Lower leg skin (tissue), 4 donors: Measurements from ENCODE around the gene VTCN1. TPM values are rescaled to one million over a fixed set of nuclear protein-coding genes. Genes with fewer than 3 reads are reported as not detected.

Source experiments
- DNase-seq, 2 donors: peaks; one replicate each; pipeline ENCODE4 v3.0.0-alpha.2; 2019; ENCODE audit warnings: low spot score in 2 of 2
- H3K4me3 ChIP-seq: fragments of 200-600 bp; sonication (generic); 2 replicates; pipeline ENCODE4 v1.5.1; 2017; ENCODE audit warnings: mild to moderate bottlenecking, low read depth; ENCODE audit not compliant: poor library complexity, severe bottlenecking
- POLR2A ChIP-seq, 2 donors: fragments of 450-650 bp; IDR thresholded peaks; one replicate each; pipeline ENCODE4 v1.6.1; 2016 to 2017; ENCODE audit warnings: antibody characterized with exemption in 2 of 2, mild to moderate bottlenecking in 1 of 2, moderate library complexity in 1 of 2
- WGBS, 2 donors: methylation state at CpG; one replicate each; pipeline ENCODE4 v1.1.5; 2018; 5-methylcytosine and 5-hydroxymethylcytosine counted together
- intact Hi-C: fragments of 100-400 bp; cut with DNase I; formaldehyde crosslinking; loops from one replicate; pipeline ENCODE4 v1.15.0; 2023; ENCODE audit warnings: low total_unique reads
- total RNA-seq, 4 donors: library from RNA; depleted of rRNA; stranded (reverse); fragments of >200 nt; gene quantifications; one replicate each; pipeline ENCODE4 v1.1.0, GENCODE V29; 2016
- TF ChIP-seq, protein P1 (sequence below), 3 donors: fragments of 450-650 bp; IDR thresholded peaks; one replicate each; pipeline ENCODE4 v1.5.1; 2016; ENCODE audit warnings: antibody characterized with exemption in 3 of 3, mild to moderate bottlenecking in 3 of 3, moderate library complexity in 2 of 3

VTCN1 gene
- total RNA-seq, 4 donors from 2014 or later, result 0.38 to 5.7 (median 2.7) TPM

DNA sequence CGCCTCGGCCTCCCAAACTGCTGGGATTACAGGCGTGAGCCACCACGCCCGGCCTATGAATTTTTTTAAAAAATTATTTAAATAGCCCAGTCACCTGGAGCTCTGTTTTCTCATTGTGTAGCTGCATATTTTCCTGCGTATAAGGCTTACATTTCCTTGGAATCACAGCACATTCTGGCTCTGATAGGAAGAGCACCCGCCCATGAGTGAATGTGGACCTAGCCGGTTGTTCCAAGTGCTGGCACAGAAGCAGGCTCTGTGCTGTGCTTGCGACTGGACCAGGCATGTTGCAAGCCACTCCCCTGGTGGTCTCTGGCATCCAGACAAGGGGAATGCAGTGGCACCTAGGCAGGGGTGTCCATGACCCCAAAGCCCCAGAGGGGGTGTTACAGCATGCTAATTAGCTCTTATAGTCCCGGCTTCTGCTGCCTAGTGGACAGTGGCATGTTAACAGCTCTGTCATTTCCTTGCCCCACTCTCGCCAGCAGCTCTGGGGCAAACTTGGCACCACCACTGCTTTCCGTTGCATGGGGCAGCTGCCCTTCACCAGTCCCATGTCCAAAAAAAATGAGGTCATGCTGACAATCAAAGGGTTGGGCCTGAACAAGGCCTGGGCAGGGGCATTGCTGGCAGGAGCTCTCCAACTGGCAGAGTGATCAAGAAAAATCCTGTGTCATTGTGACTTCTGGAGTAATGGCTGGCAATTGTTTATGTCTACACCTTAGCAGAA lies 5.2 kb upstream of the VTCN1 start:
- 72 to 78% methylated on average over 11 to 12 of the region's 12 CpGs for WGBS, 2 donors
- no peak overlapping the region for H3K4me3 ChIP-seq
- DNase-seq, result no peak
- no peak for TF ChIP-seq POLR2A (IDR thresholded peaks at IDR 0.05)
- TF ChIP-seq, protein P1, sequence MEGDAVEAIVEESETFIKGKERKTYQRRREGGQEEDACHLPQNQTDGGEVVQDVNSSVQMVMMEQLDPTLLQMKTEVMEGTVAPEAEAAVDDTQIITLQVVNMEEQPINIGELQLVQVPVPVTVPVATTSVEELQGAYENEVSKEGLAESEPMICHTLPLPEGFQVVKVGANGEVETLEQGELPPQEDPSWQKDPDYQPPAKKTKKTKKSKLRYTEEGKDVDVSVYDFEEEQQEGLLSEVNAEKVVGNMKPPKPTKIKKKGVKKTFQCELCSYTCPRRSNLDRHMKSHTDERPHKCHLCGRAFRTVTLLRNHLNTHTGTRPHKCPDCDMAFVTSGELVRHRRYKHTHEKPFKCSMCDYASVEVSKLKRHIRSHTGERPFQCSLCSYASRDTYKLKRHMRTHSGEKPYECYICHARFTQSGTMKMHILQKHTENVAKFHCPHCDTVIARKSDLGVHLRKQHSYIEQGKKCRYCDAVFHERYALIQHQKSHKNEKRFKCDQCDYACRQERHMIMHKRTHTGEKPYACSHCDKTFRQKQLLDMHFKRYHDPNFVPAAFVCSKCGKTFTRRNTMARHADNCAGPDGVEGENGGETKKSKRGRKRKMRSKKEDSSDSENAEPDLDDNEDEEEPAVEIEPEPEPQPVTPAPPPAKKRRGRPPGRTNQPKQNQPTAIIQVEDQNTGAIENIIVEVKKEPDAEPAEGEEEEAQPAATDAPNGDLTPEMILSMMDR (IDR thresholded peaks at IDR 0.05), result no peak
- intact Hi-C loops, result no loop called here

GRCh38 chr1:117215019-117215418 lies 4.3 kb upstream of the VTCN1 start:
- H3K4me3 ChIP-seq, result no peak overlapping the region
- no peak for TF ChIP-seq POLR2A (IDR thresholded peaks at IDR 0.05)
- TF ChIP-seq, protein P1 (IDR thresholded peaks at IDR 0.05), result no peak
- DNase-seq, result no peak
- WGBS, 2 donors, result 66 to 71% methylated on average over 3 of the region's 3 CpGs
- intact Hi-C loops, result no loop called here

GRCh38 chr1:117213046-117213445 lies 2.3 kb upstream of the VTCN1 start:
- intact Hi-C loops, result no loop called here
- DNase-seq, result no peak
- TF ChIP-seq, protein P1 (IDR thresholded peaks at IDR 0.05), result no peak
- no peak for TF ChIP-seq POLR2A (IDR thresholded peaks at IDR 0.05)
- H3K4me3 ChIP-seq, result no peak overlapping the region
- 90 to 97% methylated on average over 6 of the region's 6 CpGs for WGBS, 2 donors

DNA sequence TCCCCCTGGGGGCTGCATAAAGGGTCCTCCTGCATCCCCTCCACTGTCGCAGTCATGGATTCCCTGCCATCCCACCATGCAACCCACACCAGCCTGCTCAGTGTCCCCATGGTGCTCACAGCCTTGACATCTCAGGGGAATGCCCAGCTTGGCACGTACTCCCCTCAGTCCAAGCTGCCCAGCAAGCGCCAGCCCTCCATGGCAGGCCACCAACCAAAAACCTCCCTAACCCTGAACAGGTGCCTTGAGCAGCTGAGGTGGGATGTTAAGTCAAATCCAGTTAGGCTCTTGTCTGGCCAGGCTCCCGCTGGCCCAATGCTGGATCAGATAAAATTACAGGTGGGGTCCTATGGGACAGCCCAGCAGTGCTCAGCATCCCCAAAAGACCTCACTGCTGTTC lies 341 bp downstream of the VTCN1 start:
- no peak overlapping the region for H3K4me3 ChIP-seq
- DNase-seq, result no peak
- no peak for TF ChIP-seq POLR2A (IDR thresholded peaks at IDR 0.05)
- TF ChIP-seq, protein P1 (IDR thresholded peaks at IDR 0.05), result no peak
- intact Hi-C loops, result no loop called here
- 57 to 96% methylated on average over 3 of the region's 4 CpGs for WGBS, 2 donors

GRCh38 chr1:117209094-117209493 lies 1.6 kb downstream of the VTCN1 start:
- no peak for DNase-seq
- intact Hi-C loops, result no loop called here
- WGBS, 2 donors, result 24 to 47% methylated on average over 3 of the region's 3 CpGs
- no peak overlapping the region for H3K4me3 ChIP-seq
- no peak for TF ChIP-seq POLR2A (IDR thresholded peaks at IDR 0.05)
- TF ChIP-seq, protein P1 (IDR thresholded peaks at IDR 0.05), result no peak

GRCh38 chr1:117208580-117208979 lies 2.1 kb downstream of the VTCN1 start:
- TF ChIP-seq POLR2A (IDR thresholded peaks at IDR 0.05), result no peak
- TF ChIP-seq, protein P1 (IDR thresholded peaks at IDR 0.05), result no peak
- 71 to 79% methylated on average over 3 of the region's 3 CpGs for WGBS, 2 donors
- intact Hi-C loops, result no loop called here
- no peak for DNase-seq
- no peak overlapping the region for H3K4me3 ChIP-seq
